Thoracic aorta (tissue), 2 donors: ENCODE results near the gene CENPO. TPM values are rescaled to one million over a fixed set of nuclear protein-coding genes. Genes with fewer than 3 reads are reported as not detected.

Experiments used
- ATAC-seq: fragments of 150-250 bp; one replicate; pipeline ENCODE4 v1.8.0; 2017; ENCODE audit warnings: low read depth; ENCODE audit not compliant: insufficient number of reproducible peaks, low FRiP score
- DNase-seq: peaks from one replicate; pipeline ENCODE4 v3.0.0-alpha.2; 2020; ENCODE audit warnings: low spot score
- H3K27ac ChIP-seq, 2 donors: fragments of 200-600 bp; sonication (generic); 1 replicate in 1 of 2; 2 replicates in 1 of 2; pipeline ENCODE4 v1.5.1; 2016; ENCODE audit warnings: mild to moderate bottlenecking in 2 of 2, moderate library complexity in 2 of 2
- H3K27me3 ChIP-seq: fragments of 200-600 bp; sonication (generic); replicated peaks from 2 replicates; pipeline ENCODE4 v1.6.0; 2016; ENCODE audit warnings: mild to moderate bottlenecking; ENCODE audit not compliant: insufficient read depth
- H3K36me3 ChIP-seq: fragments of 200-600 bp; sonication (generic); one replicate; pipeline ENCODE4 v1.5.1; 2016
- H3K4me1 ChIP-seq, 2 donors: fragments of 200-600 bp; sonication (generic); 1 replicate in 1 of 2; 2 replicates in 1 of 2; pipeline versions ENCODE4 v1.5.1 to v1.6.0; 2016; ENCODE audit warnings: low read depth in 2 of 2, mild to moderate bottlenecking in 1 of 2; ENCODE audit not compliant: control insufficient read depth in 1 of 2
- H3K4me3 ChIP-seq: fragments of 200-600 bp; sonication (generic); 2 replicates; pipeline ENCODE4 v1.5.1; 2016; ENCODE audit warnings: mild to moderate bottlenecking
- H3K9me3 ChIP-seq: fragments of 200-600 bp; sonication (generic); 2 replicates; pipeline ENCODE4 v1.5.1; 2016
- total RNA-seq, 2 donors: library from RNA; depleted of rRNA; stranded (reverse); fragments of >200 nt; gene quantifications; one replicate each; pipeline versions ENCODE4 v1.1.0 to v1.2.3, GENCODE V29; 2016
- TF ChIP-seq, protein P1 (sequence below): fragments of 200-600 bp; sonication (generic); IDR thresholded peaks from one replicate; pipeline ENCODE4 v1.5.1; 2019; ENCODE audit warnings: antibody characterized with exemption

The CENPO gene
- total RNA-seq, 2 donors from 2014 or later = 2.5 to 9.2 TPM

DNA sequence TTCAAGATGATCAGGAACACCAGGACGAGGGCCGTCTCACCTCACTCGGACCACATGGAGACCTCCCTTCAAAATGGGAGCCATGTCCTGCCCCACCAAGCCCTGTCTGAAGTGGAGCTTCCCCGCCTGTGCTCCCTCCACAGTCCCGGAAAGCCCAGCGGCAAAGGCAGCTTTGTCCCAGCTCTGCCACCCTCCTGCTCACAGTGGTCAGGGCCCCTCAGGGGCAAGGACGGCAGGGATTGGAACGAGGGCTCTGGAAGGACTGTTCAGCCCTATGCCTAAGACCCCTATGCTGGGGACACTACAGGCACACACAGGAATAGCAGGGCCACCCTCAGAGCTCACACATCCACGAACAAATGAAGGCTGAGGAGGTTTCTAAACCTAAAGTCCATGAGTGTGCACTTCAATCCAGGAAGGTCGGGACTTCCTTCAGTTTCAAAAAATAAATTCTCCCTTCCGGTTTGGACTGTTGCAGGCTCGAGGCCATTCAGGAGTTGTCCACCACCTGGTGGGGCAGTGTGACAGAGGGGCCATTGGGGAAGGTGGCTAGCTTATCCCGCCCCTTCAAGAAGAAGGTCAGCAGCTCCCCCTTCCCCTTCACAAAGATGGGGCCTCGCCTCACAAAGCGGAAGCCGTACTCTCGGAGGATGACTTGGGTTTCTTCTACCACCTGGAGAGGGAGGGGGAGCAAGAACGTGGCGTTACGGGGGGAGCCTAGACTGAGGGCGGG is 26.4 kb downstream of the CENPO start:
- Histone ChIP-seq H3K36me3 (peaks cover 5% of the 10 kb centered on the region), H3K9me3 (no peaks in the 10 kb centered on the region), H3K4me3 (no peak overlapping the region), H3K27ac (no peak overlapping the region), H3K27me3 (no peaks in the 10 kb centered on the region), H3K4me1 (no peaks in the 10 kb centered on the region)
- ATAC-seq (no peak), DNase-seq (no peak)
- TF ChIP-seq, protein P1, sequence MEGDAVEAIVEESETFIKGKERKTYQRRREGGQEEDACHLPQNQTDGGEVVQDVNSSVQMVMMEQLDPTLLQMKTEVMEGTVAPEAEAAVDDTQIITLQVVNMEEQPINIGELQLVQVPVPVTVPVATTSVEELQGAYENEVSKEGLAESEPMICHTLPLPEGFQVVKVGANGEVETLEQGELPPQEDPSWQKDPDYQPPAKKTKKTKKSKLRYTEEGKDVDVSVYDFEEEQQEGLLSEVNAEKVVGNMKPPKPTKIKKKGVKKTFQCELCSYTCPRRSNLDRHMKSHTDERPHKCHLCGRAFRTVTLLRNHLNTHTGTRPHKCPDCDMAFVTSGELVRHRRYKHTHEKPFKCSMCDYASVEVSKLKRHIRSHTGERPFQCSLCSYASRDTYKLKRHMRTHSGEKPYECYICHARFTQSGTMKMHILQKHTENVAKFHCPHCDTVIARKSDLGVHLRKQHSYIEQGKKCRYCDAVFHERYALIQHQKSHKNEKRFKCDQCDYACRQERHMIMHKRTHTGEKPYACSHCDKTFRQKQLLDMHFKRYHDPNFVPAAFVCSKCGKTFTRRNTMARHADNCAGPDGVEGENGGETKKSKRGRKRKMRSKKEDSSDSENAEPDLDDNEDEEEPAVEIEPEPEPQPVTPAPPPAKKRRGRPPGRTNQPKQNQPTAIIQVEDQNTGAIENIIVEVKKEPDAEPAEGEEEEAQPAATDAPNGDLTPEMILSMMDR = no peak

DNA sequence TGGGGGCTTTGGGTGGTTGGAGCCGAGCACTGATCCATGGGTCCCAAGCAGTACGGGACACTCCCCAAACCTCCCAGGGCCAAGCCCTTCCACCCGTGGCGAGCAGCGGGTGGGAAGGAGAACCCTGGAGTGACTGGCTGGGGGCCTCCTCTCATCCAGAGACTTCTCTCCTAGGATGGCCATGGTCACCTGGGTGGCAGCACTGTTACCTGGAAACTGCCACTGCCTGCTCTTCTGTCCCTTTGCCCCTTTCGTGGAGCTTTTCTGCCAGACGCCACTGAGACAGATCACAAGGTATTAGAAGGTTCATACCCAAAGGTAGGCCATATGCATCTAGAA is 26.9 kb downstream of the CENPO start:
- Histone ChIP-seq H3K4me3 (no peak overlapping the region), H3K36me3 (peaks cover 5% of the 10 kb centered on the region), H3K27ac (no peak overlapping the region), H3K27me3 (no peaks in the 10 kb centered on the region), H3K4me1 (no peaks in the 10 kb centered on the region), H3K9me3 (no peaks in the 10 kb centered on the region)
- DNase-seq (no peak), ATAC-seq (no peak)
- TF ChIP-seq, protein P1 = no peak

DNA sequence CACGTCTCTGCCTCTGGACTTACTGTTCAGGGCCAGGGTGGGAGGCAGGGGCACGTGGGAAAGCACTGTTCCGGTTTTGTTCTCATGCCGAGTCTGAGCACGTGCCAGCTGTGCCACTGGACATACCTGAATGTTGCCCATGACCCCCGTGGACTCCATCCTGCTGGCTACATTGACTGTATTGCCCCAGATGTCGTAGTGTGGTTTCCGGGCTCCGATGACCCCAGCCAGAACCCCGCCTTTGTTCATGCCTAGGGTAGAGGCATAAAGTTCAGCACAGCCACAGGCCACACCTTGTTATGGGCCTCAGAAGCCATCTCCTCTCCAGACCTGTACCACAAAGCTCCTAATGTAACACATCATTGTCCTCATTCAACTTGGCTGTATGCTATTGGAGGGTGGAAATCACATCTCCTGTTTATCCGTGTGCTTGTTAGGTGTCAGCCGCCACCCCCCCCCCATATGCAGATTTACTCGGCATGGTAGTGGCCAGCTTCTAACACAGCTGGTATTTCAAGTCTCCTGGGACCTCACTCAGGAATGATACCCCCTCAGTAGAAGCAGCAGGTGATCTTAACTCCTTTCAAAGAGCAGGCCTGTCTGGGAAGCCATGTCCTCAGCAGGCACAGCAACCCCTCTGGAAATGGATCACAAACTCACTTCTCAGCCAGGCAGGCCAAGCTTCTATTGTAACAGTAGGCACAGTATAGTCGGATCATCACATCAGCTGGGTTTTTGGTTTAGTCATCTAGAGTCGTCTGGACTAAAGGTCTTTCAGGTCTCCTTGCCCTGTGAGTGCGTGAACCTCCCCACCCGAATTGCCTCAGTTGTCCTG is 27.6 kb downstream of the CENPO start:
- Histone ChIP-seq H3K36me3 (peaks cover 5% of the 10 kb centered on the region), H3K4me1 (no peaks in the 10 kb centered on the region), H3K27me3 (no peaks in the 10 kb centered on the region), H3K4me3 (no peak overlapping the region), H3K27ac (no peak overlapping the region), H3K9me3 (no peaks in the 10 kb centered on the region)
- no peak for ATAC-seq
- DNase-seq = no peak
- TF ChIP-seq, protein P1 = no peak

DNA sequence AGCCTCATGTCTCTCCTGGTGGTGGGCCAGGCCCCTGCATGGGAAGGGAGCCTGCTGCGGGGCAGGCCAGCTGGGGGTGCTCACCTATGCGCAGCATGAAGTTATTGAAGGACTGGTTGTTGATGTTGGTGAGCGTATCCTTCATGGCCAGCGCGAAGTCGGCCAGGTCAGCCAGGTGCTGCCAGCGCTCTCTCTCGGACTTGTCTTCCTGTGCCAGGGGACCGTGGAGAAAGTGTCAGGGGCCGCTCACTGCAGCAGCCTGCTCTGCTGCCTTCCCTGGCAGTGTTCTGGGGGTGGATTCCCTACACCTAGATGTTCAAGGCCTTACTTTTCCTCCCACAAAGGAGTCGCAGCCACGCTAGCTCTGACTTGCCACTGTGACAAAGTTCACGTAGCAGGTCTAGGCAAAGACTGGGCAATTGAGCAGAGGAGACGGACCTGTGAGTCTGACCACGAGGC is 28.2 kb downstream of the CENPO start:
- TF ChIP-seq, protein P1 = no peak
- no peak overlapping the region for H3K4me3 ChIP-seq
- ATAC-seq (no peak), DNase-seq (no peak)
- H3K36me3 ChIP-seq = peaks cover 5% of the 10 kb centered on the region
- H3K27ac ChIP-seq = no peak overlapping the region
- H3K27me3 ChIP-seq = no peaks in the 10 kb centered on the region
- H3K4me1 ChIP-seq = no peaks in the 10 kb centered on the region
- H3K9me3 ChIP-seq = no peaks in the 10 kb centered on the region

DNA sequence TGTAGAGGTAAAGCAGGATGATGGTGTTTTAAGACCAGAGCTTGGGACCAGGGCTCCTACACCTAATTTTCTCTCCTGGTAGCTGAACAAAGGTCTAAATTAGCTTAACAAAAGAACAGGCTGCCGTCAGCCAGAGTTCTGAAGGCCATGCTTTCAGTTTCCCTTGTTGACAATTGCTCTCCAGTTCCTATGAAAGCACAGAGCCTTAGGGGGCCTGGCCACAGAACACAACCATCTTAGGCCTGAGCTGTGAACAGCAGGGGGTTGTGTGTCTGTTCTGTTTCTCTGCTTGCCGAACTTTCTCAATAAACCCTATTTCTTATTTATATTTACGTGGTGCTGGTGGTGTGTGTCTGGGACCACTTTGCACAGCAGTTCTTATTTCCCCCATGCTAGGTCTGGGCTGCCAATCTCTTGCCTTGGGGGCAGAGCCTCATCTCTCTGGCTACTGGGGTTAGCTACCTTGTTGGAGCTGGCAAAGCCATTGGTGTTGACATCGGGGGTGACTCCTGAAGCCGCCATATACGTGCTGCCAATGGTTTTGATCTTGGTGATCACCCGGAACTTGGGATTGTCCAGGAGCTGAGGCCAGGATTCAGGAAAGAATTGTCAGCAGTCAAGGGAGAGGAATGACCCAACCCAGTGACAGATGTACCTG is 29.0 kb downstream of the CENPO start:
- TF ChIP-seq, protein P1 = no peak
- H3K4me3 ChIP-seq = no peak overlapping the region
- no peaks in the 10 kb centered on the region for H3K4me1 ChIP-seq
- no peak overlapping the region for H3K27ac ChIP-seq
- DNase-seq (no peak), ATAC-seq (no peak)
- no peaks in the 10 kb centered on the region for H3K9me3 ChIP-seq
- H3K27me3 ChIP-seq = no peaks in the 10 kb centered on the region
- H3K36me3 ChIP-seq = peaks cover 5% of the 10 kb centered on the region
